Myometrial cell (primary cell): ENCODE data around the gene PPP4R3C. TPM values are rescaled to one million over a fixed set of nuclear protein-coding genes. Genes with fewer than 3 reads are reported as not detected.

Experiments
- total RNA-seq: library from RNA; depleted of rRNA; stranded (reverse); fragments of >200 nt; gene quantifications from 2 replicates; pipeline ENCODE4 v1.2.3, GENCODE V29; 2015

Gene PPP4R3C
- total RNA-seq, result not detected in 2 replicates

DNA sequence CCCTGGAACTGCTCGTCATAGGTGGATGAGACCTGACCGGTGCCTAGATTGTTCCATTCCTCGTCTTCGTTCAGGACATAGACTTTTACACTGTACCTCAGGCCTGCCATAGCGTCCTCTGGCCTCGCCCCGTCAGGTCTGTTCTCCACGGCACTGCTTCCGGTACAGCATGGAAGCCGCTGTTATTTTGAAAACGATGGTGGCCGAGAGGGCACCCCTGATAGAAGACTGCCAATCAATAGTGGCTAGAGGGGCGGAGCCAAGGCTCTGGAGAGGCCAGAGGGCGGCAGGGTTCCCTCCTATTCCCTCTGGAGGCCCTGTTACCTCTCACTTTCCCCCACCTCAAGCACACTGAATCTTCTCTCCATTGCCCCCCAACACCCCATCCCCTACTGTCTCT is at the start of gene PPP4R3C:
TSS of gene PPP4R3C (minus strand) at position 155 of the 400 bp plus-strand sequence. CDS start at position 110, 45 bp downstream.

Other genes with a start within 250 kb of the PPP4R3C start
- not detected in 2 replicates for gene DCAF8L2, start 127.0 kb upstream of the PPP4R3C start, total RNA-seq